ENCODE measurements around the gene TRIM23.

DNA sequence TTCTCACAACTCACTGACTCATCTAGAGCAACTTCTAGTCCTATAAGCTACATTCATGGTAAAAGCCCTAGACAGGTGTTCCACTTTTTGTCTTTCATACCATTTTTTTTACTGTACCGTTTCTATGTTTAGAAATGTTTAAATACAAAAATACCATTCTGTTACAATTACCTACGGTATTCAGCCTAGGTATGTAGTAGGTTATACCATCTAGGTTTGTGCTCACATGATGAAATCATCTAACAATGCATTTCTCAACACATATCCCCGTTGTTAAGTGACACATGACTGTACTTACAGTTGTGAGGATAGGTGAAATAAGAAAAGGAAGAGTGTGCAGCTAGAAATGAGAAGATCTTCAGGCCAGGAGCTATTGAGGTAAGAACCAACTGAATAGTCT lies 67.4 kb downstream of the TRIM23 start:
- TF ChIP-seq, protein P1, sequence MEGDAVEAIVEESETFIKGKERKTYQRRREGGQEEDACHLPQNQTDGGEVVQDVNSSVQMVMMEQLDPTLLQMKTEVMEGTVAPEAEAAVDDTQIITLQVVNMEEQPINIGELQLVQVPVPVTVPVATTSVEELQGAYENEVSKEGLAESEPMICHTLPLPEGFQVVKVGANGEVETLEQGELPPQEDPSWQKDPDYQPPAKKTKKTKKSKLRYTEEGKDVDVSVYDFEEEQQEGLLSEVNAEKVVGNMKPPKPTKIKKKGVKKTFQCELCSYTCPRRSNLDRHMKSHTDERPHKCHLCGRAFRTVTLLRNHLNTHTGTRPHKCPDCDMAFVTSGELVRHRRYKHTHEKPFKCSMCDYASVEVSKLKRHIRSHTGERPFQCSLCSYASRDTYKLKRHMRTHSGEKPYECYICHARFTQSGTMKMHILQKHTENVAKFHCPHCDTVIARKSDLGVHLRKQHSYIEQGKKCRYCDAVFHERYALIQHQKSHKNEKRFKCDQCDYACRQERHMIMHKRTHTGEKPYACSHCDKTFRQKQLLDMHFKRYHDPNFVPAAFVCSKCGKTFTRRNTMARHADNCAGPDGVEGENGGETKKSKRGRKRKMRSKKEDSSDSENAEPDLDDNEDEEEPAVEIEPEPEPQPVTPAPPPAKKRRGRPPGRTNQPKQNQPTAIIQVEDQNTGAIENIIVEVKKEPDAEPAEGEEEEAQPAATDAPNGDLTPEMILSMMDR (IDR thresholded peaks at IDR 0.05), result no peak
- TF ChIP-seq POLR2A (IDR thresholded peaks at IDR 0.05), result no peak

All from thyroid gland (tissue), 4 donors.